Fibroblast of pulmonary artery (primary cell): Measurements from ENCODE around the gene FAM171A2.
A peak's percentile ranks its signal among the peaks of the same experiment; 100 is the strongest.

Experiments
- DNase-seq: peaks from one replicate; pipeline ENCODE4 v3.0.0-alpha.2; 2010; ENCODE audit warnings: low read depth
- H3K4me3 ChIP-seq: replicated peaks from 2 replicates; pipeline ENCODE4 v1.5.1; 2011; ENCODE audit warnings: low read depth, mild to moderate bottlenecking, control low read depth, low read length, moderate library complexity
- CTCF ChIP-seq: IDR thresholded peaks from 2 replicates; pipeline ENCODE4 v1.5.1; 2011; ENCODE audit warnings: mild to moderate bottlenecking, control low read depth, low read length, inconsistent platforms; ENCODE audit errors: missing control alignments

FAM171A2 gene

GRCh38 chr17:44352828-44353671 is 10.6 kb downstream of the FAM171A2 start:
- no peak for DNase-seq
- no peak overlapping the region for H3K4me3 ChIP-seq
- TF ChIP-seq CTCF = no peak

GRCh38 chr17:44351961-44352827 is 11.5 kb downstream of the FAM171A2 start:
- no peak for DNase-seq
- TF ChIP-seq CTCF = no peak
- H3K4me3 ChIP-seq = no peak overlapping the region

- no peak for TF ChIP-seq CTCF
- DNase-seq = no peak
- no peak overlapping the region for H3K4me3 ChIP-seq
Observed at GRCh38 chr17:44351464-44351863, 12.2 kb downstream of the FAM171A2 start.

- no peak overlapping the region for H3K4me3 ChIP-seq
- peak; percentile 62 for DNase-seq
- peak; percentile 77 for TF ChIP-seq CTCF
Observed at GRCh38 chr17:44350733-44351226, 12.9 kb downstream of the FAM171A2 start.

- no peak for TF ChIP-seq CTCF
- no peak overlapping the region for H3K4me3 ChIP-seq
- no peak for DNase-seq
Observed at GRCh38 chr17:44349553-44350070, 14.0 kb downstream of the FAM171A2 start.

- no peak for TF ChIP-seq CTCF
- H3K4me3 ChIP-seq = no peak overlapping the region
- DNase-seq = no peak
Observed at GRCh38 chr17:44348988-44349364, 14.7 kb downstream of the FAM171A2 start.
